ENCODE data around the gene JUP.

DNA sequence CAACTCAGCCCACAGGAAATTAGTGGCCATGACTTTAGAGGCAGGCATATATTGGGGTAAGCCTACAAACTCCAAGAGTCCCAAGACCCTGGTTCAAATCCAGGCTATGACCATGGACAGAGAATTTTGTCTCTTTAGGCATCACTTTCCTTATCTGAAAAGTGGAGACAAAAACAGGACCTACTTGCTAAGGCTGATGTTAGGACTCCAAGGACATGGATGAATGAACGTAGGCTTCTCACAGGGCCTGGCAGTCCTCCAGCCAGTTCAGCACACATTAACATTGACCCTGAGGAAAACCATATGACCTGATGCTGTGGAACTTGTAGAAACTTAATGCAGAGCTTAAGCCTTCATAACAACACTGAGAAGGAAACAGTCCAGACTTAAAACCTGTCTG lies 27.7 kb upstream of the JUP start:
- no peak for TF ChIP-seq EZH2 (IDR thresholded peaks at IDR 0.05)
- TF ChIP-seq, protein P1, sequence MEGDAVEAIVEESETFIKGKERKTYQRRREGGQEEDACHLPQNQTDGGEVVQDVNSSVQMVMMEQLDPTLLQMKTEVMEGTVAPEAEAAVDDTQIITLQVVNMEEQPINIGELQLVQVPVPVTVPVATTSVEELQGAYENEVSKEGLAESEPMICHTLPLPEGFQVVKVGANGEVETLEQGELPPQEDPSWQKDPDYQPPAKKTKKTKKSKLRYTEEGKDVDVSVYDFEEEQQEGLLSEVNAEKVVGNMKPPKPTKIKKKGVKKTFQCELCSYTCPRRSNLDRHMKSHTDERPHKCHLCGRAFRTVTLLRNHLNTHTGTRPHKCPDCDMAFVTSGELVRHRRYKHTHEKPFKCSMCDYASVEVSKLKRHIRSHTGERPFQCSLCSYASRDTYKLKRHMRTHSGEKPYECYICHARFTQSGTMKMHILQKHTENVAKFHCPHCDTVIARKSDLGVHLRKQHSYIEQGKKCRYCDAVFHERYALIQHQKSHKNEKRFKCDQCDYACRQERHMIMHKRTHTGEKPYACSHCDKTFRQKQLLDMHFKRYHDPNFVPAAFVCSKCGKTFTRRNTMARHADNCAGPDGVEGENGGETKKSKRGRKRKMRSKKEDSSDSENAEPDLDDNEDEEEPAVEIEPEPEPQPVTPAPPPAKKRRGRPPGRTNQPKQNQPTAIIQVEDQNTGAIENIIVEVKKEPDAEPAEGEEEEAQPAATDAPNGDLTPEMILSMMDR (IDR thresholded peaks at IDR 0.05), result no peak
